HepG2 (cell line): ENCODE measurements around the gene ACTN4. TPM values are rescaled to one million over a fixed set of nuclear protein-coding genes. Genes with fewer than 3 reads are reported as not detected.
A peak's percentile ranks its signal among the peaks of the same experiment; 100 is the strongest.

ENCODE experiments used
- HDAC6 ChIP-seq: fragments of 200-600 bp; sonication (generic); IDR thresholded peaks from 2 replicates; pipeline ENCODE4 v1.7.0; 2017; ENCODE audit warnings: mild to moderate bottlenecking, antibody characterized with exemption, low read length, low read depth
- NPAS2 ChIP-seq: sonication (generic); formaldehyde crosslinking; IDR thresholded peaks from 2 replicates; pipeline ENCODE4 v1.8.0; 2022; ENCODE audit warnings: mild to moderate bottlenecking, missing genetic modification reagents, borderline replicate concordance
- ZBTB42 ChIP-seq: sonication (generic); formaldehyde crosslinking; IDR thresholded peaks from 2 replicates; pipeline ENCODE4 v1.5.0; 2020; ENCODE audit warnings: mild to moderate bottlenecking, missing genetic modification reagents
- ZFP1 ChIP-seq: IDR thresholded peaks from 2 replicates; pipeline ENCODE4 v1.6.1; 2016
- ZKSCAN1 ChIP-seq: fragments of 150-350 bp; IDR thresholded peaks from 2 replicates; pipeline ENCODE4 v1.6.1; 2014; ENCODE audit warnings: low read length
- ZMAT3 ChIP-seq: sonication (generic); formaldehyde crosslinking; conservative IDR thresholded peaks from 2 replicates; pipeline ENCODE4 v1.7.0; 2021; ENCODE audit warnings: missing genetic modification reagents
- ZNF432 ChIP-seq: sonication (generic); formaldehyde crosslinking; IDR thresholded peaks from 2 replicates; pipeline ENCODE4 v1.5.0; 2020; ENCODE audit warnings: missing genetic modification reagents, mild to moderate bottlenecking, borderline replicate concordance
- ZNF556 ChIP-seq: sonication (generic); formaldehyde crosslinking; IDR thresholded peaks from 2 replicates; pipeline ENCODE4 v1.4.0; 2020; ENCODE audit warnings: mild to moderate bottlenecking, missing genetic modification reagents, borderline replicate concordance
- ZNF616 ChIP-seq: sonication (generic); formaldehyde crosslinking; IDR thresholded peaks from 2 replicates; pipeline ENCODE4 v1.5.0; 2020; ENCODE audit warnings: low read depth, mild to moderate bottlenecking, missing genetic modification reagents
- ZNF720 ChIP-seq: sonication (generic); formaldehyde crosslinking; IDR thresholded peaks from 2 replicates; pipeline ENCODE4 v1.4.0; 2020; ENCODE audit warnings: missing genetic modification reagents
- polyA plus RNA-seq, 8 experiments: library from polyadenylated mRNA; depleted of rRNA in 3 of 8; stranded (reverse) in 7 of 8; unstranded in 1 of 8; fragments of >200 nt; fragmentation: Illumina TruSeq in 4 of 8; extraction: Trizol in 4 of 8; gene quantifications; 2 replicates each; pipeline versions ENCODE4 v1.2.1 to v1.2.3, GENCODE V29; 2011 to 2016; ENCODE audit warnings: low read depth in 4 of 8, missing spikeins in 1 of 8, mixed read lengths in 1 of 8; ENCODE audit not compliant: insufficient read depth in 1 of 8
- total RNA-seq, 5 experiments: library from RNA; depleted of rRNA; stranded (reverse); fragments of >200 nt; fragmentation: Illumina TruSeq; extraction: Trizol; gene quantifications; 2 replicates each; pipeline ENCODE4 v1.2.3, GENCODE V29; 2016; ENCODE audit warnings: low read depth in 1 of 5
- TF ChIP-seq, protein P1 (sequence below): sonication (generic); formaldehyde crosslinking; IDR thresholded peaks from 2 replicates; pipeline ENCODE4 v1.9.0; 2021; ENCODE audit warnings: mild to moderate bottlenecking, missing genetic modification reagents
- TF ChIP-seq, protein P2 (sequence below): sonication (generic); formaldehyde crosslinking; IDR thresholded peaks from 2 replicates; pipeline ENCODE4 v1.4.0; 2020; ENCODE audit warnings: missing genetic modification reagents
- TF ChIP-seq, protein P3 (sequence below): sonication (generic); formaldehyde crosslinking; IDR thresholded peaks from 2 replicates; pipeline ENCODE4 v1.4.0; 2020; ENCODE audit warnings: missing genetic modification reagents
- TF ChIP-seq, protein P4 (sequence below): sonication (generic); formaldehyde crosslinking; IDR thresholded peaks from 2 replicates; pipeline ENCODE4 v1.4.0; 2020; ENCODE audit warnings: missing genetic modification reagents, low read depth, mild to moderate bottlenecking, borderline replicate concordance

The ACTN4 gene
- total and polyA plus RNA-seq, 2 of the 13 experiments (the other 11 are each of a cell fraction or from before 2014, with no cell fraction given) = 171 to 192 TPM

DNA sequence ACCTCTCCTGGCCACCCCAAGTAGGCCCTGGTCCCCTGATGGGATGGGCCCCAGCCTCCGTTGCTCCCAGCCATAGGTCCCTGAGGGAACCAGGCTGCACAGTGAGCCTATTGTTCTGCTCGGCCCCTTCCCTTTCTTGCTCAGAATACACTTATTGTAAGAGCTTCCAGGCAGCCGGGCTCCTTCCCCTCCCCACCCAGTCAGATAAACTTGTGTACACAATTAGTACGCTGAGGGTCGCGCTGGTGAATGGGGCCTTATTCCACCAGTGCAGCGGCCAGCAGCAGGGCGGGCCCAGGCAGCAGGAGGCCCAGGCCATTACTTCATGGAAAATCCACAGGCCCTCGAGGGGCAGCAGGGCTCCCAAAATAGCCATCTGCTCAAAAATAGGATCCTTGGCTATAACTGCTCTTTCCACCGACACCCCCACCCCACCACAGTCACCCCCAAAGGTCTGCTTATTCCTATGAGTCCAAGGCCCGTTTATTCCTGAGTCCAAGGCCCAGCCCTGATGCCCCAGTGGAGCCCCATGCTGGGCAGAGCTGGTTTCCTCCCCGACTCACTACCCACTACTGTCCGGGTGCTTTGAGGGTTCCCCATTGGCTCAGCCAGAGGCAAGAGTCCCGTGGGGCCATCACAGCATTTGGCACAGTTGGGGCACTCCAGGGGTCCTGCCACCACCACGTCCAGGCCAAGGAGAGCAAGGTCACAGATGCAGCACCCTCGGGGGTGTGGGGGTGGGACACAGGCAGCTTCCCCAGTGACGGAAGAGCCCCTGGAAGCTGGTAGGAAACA lies 74.7 kb downstream of the ACTN4 start (continued):
- TF ChIP-seq ZNF616 (CRISPR knock-in tag) (no peak), ZNF556 (peak; percentile 50; the same call in 1 of the 2 replicates), ZBTB42 (no peak), ZMAT3 (CRISPR knock-in tag) (no peak), ZKSCAN1 (no peak), NPAS2 (CRISPR knock-in tag) (no peak), HDAC6 (no peak), ZFP1 (no peak), ZNF432 (CRISPR knock-in tag) (no peak), ZNF720 (CRISPR knock-in tag) (no peak)
- TF ChIP-seq, protein P1, sequence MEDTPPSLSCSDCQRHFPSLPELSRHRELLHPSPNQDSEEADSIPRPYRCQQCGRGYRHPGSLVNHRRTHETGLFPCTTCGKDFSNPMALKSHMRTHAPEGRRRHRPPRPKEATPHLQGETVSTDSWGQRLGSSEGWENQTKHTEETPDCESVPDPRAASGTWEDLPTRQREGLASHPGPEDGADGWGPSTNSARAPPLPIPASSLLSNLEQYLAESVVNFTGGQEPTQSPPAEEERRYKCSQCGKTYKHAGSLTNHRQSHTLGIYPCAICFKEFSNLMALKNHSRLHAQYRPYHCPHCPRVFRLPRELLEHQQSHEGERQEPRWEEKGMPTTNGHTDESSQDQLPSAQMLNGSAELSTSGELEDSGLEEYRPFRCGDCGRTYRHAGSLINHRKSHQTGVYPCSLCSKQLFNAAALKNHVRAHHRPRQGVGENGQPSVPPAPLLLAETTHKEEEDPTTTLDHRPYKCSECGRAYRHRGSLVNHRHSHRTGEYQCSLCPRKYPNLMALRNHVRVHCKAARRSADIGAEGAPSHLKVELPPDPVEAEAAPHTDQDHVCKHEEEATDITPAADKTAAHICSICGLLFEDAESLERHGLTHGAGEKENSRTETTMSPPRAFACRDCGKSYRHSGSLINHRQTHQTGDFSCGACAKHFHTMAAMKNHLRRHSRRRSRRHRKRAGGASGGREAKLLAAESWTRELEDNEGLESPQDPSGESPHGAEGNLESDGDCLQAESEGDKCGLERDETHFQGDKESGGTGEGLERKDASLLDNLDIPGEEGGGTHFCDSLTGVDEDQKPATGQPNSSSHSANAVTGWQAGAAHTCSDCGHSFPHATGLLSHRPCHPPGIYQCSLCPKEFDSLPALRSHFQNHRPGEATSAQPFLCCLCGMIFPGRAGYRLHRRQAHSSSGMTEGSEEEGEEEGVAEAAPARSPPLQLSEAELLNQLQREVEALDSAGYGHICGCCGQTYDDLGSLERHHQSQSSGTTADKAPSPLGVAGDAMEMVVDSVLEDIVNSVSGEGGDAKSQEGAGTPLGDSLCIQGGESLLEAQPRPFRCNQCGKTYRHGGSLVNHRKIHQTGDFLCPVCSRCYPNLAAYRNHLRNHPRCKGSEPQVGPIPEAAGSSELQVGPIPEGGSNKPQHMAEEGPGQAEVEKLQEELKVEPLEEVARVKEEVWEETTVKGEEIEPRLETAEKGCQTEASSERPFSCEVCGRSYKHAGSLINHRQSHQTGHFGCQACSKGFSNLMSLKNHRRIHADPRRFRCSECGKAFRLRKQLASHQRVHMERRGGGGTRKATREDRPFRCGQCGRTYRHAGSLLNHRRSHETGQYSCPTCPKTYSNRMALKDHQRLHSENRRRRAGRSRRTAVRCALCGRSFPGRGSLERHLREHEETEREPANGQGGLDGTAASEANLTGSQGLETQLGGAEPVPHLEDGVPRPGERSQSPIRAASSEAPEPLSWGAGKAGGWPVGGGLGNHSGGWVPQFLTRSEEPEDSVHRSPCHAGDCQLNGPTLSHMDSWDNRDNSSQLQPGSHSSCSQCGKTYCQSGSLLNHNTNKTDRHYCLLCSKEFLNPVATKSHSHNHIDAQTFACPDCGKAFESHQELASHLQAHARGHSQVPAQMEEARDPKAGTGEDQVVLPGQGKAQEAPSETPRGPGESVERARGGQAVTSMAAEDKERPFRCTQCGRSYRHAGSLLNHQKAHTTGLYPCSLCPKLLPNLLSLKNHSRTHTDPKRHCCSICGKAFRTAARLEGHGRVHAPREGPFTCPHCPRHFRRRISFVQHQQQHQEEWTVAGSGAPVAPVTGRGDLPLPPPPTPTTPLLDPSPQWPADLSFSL (CRISPR knock-in tag) = no peak
- TF ChIP-seq, protein P2, sequence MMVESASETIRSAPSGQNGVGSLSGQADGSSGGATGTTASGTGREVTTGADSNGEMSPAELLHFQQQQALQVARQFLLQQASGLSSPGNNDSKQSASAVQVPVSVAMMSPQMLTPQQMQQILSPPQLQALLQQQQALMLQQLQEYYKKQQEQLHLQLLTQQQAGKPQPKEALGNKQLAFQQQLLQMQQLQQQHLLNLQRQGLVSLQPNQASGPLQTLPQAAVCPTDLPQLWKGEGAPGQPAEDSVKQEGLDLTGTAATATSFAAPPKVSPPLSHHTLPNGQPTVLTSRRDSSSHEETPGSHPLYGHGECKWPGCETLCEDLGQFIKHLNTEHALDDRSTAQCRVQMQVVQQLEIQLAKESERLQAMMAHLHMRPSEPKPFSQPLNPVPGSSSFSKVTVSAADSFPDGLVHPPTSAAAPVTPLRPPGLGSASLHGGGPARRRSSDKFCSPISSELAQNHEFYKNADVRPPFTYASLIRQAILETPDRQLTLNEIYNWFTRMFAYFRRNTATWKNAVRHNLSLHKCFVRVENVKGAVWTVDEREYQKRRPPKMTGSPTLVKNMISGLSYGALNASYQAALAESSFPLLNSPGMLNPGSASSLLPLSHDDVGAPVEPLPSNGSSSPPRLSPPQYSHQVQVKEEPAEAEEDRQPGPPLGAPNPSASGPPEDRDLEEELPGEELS (CRISPR knock-in tag) = peak; percentile 82
- TF ChIP-seq, protein P3, sequence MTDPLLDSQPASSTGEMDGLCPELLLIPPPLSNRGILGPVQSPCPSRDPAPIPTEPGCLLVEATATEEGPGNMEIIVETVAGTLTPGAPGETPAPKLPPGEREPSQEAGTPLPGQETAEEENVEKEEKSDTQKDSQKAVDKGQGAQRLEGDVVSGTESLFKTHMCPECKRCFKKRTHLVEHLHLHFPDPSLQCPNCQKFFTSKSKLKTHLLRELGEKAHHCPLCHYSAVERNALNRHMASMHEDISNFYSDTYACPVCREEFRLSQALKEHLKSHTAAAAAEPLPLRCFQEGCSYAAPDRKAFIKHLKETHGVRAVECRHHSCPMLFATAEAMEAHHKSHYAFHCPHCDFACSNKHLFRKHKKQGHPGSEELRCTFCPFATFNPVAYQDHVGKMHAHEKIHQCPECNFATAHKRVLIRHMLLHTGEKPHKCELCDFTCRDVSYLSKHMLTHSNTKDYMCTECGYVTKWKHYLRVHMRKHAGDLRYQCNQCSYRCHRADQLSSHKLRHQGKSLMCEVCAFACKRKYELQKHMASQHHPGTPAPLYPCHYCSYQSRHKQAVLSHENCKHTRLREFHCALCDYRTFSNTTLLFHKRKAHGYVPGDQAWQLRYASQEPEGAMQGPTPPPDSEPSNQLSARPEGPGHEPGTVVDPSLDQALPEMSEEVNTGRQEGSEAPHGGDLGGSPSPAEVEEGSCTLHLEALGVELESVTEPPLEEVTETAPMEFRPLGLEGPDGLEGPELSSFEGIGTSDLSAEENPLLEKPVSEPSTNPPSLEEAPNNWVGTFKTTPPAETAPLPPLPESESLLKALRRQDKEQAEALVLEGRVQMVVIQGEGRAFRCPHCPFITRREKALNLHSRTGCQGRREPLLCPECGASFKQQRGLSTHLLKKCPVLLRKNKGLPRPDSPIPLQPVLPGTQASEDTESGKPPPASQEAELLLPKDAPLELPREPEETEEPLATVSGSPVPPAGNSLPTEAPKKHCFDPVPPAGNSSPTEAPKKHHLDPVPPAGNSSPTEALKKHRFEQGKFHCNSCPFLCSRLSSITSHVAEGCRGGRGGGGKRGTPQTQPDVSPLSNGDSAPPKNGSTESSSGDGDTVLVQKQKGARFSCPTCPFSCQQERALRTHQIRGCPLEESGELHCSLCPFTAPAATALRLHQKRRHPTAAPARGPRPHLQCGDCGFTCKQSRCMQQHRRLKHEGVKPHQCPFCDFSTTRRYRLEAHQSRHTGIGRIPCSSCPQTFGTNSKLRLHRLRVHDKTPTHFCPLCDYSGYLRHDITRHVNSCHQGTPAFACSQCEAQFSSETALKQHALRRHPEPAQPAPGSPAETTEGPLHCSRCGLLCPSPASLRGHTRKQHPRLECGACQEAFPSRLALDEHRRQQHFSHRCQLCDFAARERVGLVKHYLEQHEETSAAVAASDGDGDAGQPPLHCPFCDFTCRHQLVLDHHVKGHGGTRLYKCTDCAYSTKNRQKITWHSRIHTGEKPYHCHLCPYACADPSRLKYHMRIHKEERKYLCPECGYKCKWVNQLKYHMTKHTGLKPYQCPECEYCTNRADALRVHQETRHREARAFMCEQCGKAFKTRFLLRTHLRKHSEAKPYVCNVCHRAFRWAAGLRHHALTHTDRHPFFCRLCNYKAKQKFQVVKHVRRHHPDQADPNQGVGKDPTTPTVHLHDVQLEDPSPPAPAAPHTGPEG (CRISPR knock-in tag) = no peak
- TF ChIP-seq, protein P4, sequence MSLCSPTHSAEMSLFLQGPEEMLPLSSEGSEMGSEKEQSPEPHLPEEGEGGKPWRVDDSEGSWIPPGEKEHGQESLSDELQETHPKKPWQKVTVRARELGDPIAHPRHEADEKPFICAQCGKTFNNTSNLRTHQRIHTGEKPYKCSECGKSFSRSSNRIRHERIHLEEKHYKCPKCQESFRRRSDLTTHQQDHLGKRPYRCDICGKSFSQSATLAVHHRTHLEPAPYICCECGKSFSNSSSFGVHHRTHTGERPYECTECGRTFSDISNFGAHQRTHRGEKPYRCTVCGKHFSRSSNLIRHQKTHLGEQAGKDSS (CRISPR knock-in tag) = peak; percentile 82
